Activated T-cell treated with anti-CD3 and anti-CD28 coated beads, Interleukin-2, amount 50 U/mL, for 4 hours (primary cell): ENCODE results near the gene DDX42. TPM values are rescaled to one million over a fixed set of nuclear protein-coding genes. Genes with fewer than 3 reads are reported as not detected.
"Not testable (repeated sequence)": the region's sequence is repeated elsewhere in the genome, so short reads cannot be mapped to it uniquely, and the experiment has no call there.

ENCODE experiments used
- ATAC-seq, 2 donors: fragments of 200-7000 bp; cut with Tn5 transposase; one replicate each; pipeline ENCODE4 v1.10.0; 2021
- DNase-seq: peaks from one replicate; pipeline ENCODE4 v3.0.0-alpha.2; 2020
- H3K27me3 Mint-ChIP-seq: one replicate; pipeline ENCODE4 v1.8.0; 2021; ENCODE audit warnings: low read depth, mixed read lengths
- H3K36me3 Mint-ChIP-seq: one replicate; pipeline ENCODE4 v1.8.0; 2022; ENCODE audit warnings: mixed read lengths; ENCODE audit not compliant: insufficient read depth
- H3K4me1 Mint-ChIP-seq: one replicate; pipeline ENCODE4 v1.8.0; 2021; ENCODE audit warnings: low read depth, mixed read lengths
- H3K4me3 Mint-ChIP-seq: one replicate; pipeline ENCODE4 v1.8.0; 2021; ENCODE audit warnings: mild to moderate bottlenecking, moderate library complexity, mixed read lengths
- H3K9me3 Mint-ChIP-seq: one replicate; pipeline ENCODE4 v1.8.0; 2021; ENCODE audit warnings: mixed read lengths
- total RNA-seq, 3 donors: library from RNA; stranded (reverse); gene quantifications; one replicate each; pipeline ENCODE4 v1.2.1, GENCODE V29; 2021

DDX42 gene
- total RNA-seq, 3 donors from 2014 or later: 95.1 to 112 (median 95.3) TPM

DNA sequence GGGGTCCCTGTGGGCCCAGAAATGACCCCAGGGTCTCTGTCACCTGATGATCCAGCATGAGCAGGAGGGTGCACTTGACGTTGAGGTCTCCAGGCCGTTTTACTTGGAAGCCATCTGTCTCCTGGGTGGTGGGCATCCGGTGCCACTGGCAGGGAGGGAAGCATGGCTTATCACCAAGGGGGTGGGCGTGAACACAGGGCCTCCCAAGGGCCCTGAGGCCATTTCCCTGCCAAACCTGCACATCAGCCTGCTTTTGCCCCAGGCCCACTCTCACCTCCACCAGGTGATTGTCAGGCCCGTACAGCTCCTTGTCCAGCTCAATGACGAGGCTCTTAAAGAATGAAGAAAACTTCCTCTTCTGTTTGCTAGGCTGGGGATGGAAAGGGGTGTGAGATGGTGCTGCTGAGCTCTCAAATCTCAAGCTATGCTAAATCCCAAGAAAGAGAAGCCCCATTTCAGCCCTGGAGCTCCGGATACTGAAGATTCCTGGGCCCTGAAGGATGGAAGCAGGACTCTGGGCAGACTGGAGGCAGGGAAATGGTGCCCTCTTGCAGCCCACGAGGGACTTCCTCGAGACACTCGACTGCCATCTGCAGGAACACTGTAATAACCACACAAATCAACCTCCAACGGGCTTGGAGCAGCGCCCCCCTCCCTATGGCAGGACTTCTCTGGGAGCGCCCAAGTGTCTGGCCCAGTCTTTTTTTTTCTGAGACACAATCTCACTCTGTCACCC, 60.6 kb downstream of the DDX42 start:
- peak; percentile 75 to 86 for ATAC-seq
- Mint-ChIP-seq H3K4me3 (no peak overlapping the region), H3K36me3 (peaks cover 40% of the 10 kb centered on the region), H3K9me3 (no peaks in the 10 kb centered on the region), H3K4me1 (peaks cover 62% of the 10 kb centered on the region), H3K27me3 (no peaks in the 10 kb centered on the region)
- peak; percentile 56 for DNase-seq

DNA sequence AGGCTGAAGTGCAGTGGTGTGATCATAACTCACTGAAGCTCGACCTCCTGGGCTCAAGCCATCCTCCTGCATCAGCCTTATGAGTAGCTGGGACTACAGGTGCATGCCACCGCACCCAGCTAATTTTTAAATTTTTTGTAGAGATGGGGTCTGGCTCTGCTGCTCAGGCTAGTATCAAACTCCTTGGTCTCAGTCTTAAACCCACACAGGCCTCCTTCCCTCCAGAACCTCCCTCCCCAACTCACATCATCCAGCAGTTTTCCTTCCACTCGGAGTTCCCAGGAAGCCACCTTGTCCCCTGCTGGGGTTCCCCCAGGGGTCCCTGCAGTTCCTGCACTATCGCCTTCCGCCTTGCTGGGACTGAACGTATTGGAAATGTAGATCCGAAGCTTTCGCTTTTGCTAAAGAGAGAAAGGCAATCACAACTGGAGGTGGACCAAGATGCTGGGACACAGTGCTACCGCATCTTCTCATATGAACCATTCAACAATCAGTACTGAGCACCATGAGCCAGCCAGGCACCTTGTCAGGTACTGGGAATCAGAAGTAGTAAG, 61.3 kb downstream of the DDX42 start:
- H3K4me1 Mint-ChIP-seq: peaks cover 56% of the 10 kb centered on the region
- H3K9me3 Mint-ChIP-seq: no peaks in the 10 kb centered on the region
- peaks cover 35% of the 10 kb centered on the region for H3K36me3 Mint-ChIP-seq
- no peaks in the 10 kb centered on the region for H3K27me3 Mint-ChIP-seq
- no peak overlapping the region for H3K4me3 Mint-ChIP-seq
- DNase-seq: no peak
- no peak for ATAC-seq

DNA sequence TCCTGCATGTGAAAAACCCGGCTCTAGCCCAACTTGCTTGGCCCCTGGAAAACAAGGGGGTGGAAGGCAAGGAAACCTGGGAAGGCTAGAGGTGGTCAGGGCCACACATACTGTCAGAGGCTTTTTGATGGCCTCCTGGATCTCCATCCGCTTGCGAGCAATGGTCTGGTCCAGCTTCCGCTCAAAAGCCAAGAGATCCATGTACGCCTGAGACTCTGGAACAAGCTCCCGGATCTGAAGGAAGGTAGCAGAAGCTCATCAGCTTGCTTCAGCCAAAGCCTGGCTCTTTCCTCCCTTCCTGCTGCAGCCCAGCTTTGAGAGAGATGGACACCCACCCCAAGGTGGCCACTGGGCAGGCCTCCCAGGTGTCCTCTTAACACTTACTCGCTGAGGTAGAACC, 62.8 kb downstream of the DDX42 start:
- no peaks in the 10 kb centered on the region for H3K27me3 Mint-ChIP-seq

DNA sequence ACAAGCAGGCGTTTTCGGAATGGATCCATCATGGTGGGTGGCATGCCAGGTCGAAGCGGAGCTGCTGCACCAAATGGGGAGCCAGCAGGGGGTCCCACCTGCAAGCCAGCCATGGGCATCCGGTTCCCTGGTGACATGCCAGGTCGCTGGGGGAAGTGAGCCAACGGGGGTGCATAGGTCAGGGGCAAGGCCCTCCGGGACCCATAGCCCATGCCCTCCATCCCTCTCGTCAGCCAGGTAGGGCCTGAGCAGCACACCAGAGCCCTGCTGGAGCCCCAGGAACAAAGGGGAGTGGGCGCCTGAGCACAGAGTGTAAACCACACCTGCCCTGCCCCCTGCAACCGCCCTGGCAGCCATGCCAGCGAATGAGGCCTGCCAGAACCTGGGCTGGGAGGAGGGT, 63.5 kb downstream of the DDX42 start:
- no peaks in the 10 kb centered on the region for H3K9me3 Mint-ChIP-seq
- no peak for DNase-seq
- no peak for ATAC-seq
- peaks cover 48% of the 10 kb centered on the region for H3K4me1 Mint-ChIP-seq
- H3K4me3 Mint-ChIP-seq: no peak overlapping the region
- no peaks in the 10 kb centered on the region for H3K27me3 Mint-ChIP-seq
- peaks cover 15% of the 10 kb centered on the region for H3K36me3 Mint-ChIP-seq

More for the DNA sequence above, 62.8 kb downstream of the DDX42 start:
- ATAC-seq (no peak), DNase-seq (no peak)
- H3K9me3 Mint-ChIP-seq: no peaks in the 10 kb centered on the region
- peaks cover 21% of the 10 kb centered on the region for H3K36me3 Mint-ChIP-seq
- peaks cover 54% of the 10 kb centered on the region for H3K4me1 Mint-ChIP-seq
- H3K4me3 Mint-ChIP-seq: no peak overlapping the region

DNA sequence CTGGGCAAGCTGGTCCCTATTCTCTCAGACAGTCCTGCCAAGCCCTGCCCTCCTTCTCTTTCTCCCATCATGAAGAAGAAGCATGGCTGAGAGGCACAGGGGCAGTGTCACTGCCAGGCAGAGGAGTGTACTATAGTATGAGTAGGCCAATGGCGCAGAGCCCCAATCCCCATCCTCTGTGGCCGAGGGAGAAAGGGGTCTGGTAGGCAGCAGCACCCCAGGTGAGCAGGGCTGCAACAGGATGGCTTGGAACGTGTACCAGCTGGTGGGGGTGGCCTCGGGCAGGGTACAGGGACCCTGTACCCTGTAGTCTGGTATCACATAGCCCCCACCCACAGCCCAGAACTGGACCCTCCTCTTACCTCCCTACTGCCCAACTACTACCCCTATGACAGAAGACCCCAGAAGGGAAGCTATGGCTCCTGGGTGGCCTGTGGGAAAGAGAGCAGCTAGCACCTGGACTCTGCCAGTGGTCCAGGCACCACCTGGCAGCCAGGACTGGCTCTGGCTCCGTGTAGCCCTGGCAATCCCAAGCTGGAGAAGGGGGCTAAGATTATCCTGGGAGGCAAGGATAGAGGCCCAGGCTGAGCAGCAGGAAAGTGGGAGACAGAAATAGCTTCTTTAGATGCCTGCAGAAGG, 64.1 kb downstream of the DDX42 start:
- Mint-ChIP-seq H3K4me1 (peaks cover 47% of the 10 kb centered on the region), H3K36me3 (peaks cover 15% of the 10 kb centered on the region), H3K27me3 (no peaks in the 10 kb centered on the region), H3K9me3 (no peaks in the 10 kb centered on the region), H3K4me3 (no peak overlapping the region)
- no peak for ATAC-seq
- no peak for DNase-seq

DNA sequence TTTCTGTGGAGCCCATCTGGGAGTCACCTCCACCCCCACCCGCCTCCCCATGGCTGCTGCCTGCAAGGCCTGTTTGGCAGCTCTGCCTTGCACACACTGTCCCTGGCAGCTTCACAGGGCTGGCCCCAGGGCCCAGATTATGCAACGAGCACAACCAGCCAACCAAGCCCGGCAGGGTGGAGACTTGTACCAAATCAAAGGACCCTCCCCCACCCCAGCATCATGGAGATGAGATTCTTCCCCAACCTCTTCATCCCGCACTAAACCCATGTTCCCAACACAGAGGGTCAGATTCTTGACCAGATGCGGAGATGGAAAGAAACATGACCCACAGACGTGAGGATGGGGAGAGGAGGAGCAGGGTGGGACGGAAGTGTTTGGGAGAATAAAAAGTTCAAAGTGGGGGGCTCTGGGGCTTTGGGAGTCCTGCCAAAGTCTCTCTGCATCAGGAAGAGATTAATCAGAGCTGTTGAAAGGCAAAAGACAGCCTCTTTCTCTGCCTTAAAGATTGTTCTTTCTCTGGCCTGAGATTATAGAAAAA, 64.7 kb downstream of the DDX42 start:
- H3K9me3 Mint-ChIP-seq: no peaks in the 10 kb centered on the region
- no peaks in the 10 kb centered on the region for H3K27me3 Mint-ChIP-seq
- peaks cover 45% of the 10 kb centered on the region for H3K4me1 Mint-ChIP-seq
- peak overlapping the region; percentile 43 for H3K4me3 Mint-ChIP-seq
- ATAC-seq (no peak), DNase-seq (no peak)
- peaks cover 11% of the 10 kb centered on the region for H3K36me3 Mint-ChIP-seq

DNA sequence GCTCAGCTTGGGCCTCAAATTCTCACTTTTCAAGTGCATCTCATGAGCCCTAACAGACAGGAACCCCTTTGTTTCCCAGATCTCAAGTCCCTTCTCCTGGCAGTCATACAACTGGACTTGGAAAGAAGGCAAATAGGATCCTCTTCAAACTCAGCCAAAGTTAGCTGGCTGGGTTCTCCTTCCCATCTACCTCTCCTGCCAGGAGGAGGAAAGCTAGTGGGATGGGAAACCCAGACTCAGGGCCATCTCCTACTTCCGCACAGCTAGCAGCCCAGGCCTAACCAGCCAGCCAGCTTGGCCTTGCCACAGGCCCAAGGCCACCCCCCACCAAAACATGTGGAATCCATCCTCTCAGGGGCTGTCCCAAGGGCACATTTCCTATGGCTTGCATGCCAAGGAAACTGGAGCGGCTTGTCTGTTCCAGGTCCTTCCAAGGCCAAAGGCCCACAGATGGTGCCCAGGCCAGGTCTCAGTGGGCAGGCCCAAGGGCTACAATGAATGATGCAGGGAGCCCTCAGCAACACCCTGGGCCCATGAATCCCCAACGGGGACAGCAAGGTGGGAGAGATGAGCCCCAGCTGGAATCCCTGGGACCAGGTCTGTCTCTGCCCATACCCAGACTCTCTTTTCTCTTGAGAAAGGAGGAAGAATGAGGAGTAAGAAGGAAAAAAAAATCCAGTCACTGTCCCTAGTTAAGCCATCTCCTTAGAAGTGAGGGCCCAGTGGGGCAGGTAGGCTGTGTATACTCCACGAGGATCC, 66.8 kb downstream of the DDX42 start:
- ATAC-seq (no peak), DNase-seq (no peak)
- Mint-ChIP-seq H3K27me3 (no peaks in the 10 kb centered on the region), H3K4me3 (peak overlapping the region; percentile 96), H3K36me3 (peaks cover 4% of the 10 kb centered on the region), H3K4me1 (peaks cover 38% of the 10 kb centered on the region), H3K9me3 (no peaks in the 10 kb centered on the region)

DNA sequence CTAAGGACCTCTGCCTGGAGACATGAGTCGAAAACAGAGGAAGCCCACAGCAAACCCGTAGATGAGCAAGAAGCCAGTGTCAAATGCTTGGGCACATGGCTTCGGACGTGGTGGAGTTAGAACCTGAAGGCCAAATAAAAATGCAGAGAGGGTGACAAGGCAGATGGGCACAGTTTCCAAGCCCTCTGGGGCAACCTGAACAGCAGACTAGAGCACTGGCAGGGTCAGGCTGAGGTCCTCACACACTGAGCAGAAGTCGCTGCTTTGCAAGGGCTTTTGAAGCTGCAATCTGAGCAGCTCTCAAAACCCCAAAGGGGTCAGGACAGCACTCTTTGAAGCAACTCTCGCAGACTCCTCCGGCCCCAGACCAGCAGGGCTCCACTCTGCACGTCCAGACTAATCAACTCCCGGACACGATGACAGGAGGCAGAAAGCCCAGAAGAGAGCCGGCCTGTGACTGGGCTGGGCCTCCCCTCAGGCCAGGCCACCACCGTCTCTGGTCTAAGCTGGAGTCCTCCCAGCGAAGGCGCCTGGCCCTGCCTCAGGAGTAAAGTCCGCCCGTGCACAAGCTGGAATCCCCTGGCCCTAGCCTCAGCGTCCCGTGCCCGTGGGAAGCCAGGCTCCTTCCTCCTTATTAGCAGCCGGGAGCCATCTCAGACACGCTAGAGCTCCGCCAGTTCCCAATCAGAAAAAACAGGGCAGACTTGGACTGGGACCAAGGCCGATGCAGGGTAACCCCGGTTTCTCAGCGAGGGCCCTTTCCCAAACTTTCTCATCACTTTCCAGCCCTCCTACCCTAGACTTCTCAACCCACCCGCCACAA, 67.6 kb downstream of the DDX42 start:
- peaks cover 38% of the 10 kb centered on the region for H3K4me1 Mint-ChIP-seq
- DNase-seq: no peak

DNA sequence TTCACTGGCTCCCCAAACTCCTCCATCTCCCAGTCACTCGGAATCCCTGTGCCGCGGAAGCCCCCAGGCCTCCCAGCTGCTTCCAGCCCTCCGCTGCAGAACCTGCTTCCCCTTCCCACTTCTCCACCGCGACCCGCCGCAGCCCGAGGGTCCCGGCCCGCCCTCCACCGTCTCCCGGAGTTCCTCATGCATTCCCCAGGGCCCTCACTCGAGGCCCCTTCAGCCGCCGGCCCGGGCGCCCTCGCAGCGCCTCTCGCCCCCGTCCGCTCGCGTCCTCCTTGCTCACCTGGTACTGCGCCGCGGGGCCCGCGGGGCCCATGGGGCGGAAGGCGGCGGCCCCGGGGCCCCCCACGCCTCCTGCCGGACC, 68.2 kb downstream of the DDX42 start:
- H3K9me3 Mint-ChIP-seq: no peaks in the 10 kb centered on the region
- peaks cover 38% of the 10 kb centered on the region for H3K4me1 Mint-ChIP-seq
- H3K27me3 Mint-ChIP-seq: no peaks in the 10 kb centered on the region
- H3K36me3 Mint-ChIP-seq: no peaks in the 10 kb centered on the region
- peak; percentile 51 for ATAC-seq
- H3K4me3 Mint-ChIP-seq: peak overlapping the region; percentile 96
- no peak for DNase-seq

More for the DNA sequence above, 67.6 kb downstream of the DDX42 start:
- H3K4me3 Mint-ChIP-seq: peak overlapping the region; percentile 96
- ATAC-seq: no peak
- peaks cover 3% of the 10 kb centered on the region for H3K36me3 Mint-ChIP-seq
- no peaks in the 10 kb centered on the region for H3K27me3 Mint-ChIP-seq
- no peaks in the 10 kb centered on the region for H3K9me3 Mint-ChIP-seq

DNA sequence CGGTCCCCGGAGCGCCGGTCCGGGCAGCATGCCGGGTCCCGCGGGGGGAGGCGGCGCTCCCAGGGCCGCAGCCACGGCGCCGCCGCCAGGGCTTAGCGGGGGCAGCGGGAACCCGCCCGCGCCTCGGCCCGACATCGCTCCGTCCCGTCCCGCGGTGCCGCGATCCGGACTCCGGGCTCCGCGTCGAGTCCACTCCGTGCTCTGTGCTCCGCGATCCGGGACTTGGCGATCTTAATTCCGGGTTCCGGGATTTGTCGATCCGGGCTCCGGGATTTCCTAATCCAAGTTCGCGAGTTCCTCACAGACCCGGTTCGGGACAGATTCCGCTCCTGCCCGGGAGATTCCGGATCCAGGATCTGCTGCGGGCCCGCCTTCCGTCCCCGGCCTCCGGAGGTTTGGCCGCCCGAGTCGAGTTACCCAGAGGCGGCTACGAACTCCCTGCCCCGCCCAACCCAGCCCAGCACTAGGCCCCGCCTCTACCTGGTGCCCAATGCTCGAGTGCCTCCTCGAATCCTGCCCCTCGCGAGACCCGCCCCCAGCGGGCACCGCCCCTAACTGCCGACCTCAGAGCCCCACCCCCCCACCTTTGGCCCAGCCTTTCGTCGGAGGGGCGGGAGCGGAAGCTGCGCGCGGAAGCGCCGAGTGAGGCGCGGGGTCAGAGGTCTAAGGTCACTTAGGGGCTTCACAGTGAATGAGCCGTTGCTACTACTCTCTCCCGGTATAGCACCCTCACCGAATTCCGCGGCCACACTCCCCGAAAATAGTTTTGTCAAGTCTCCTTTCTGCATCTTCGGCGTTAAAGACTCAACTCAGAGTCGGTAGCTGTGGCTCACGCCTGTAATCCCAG, 68.8 kb downstream of the DDX42 start, which contains the start of gene SMARCD2:
SMARCD2 (minus strand) TSS at position 146 of the 847 bp plus-strand sequence; CDS start at position 135, 11 bp downstream.
- DNase-seq (peak; percentile 99), ATAC-seq (peak; percentile 92)
- Mint-ChIP-seq H3K4me1 (peaks cover 39% of the 10 kb centered on the region), H3K4me3 (peak within 1 kb of the TSS; percentile 96), H3K36me3 (no peaks in the 10 kb centered on the region), H3K27me3 (no peaks in the 10 kb centered on the region), H3K9me3 (peaks cover under 1% of the 10 kb centered on the region)

DNA sequence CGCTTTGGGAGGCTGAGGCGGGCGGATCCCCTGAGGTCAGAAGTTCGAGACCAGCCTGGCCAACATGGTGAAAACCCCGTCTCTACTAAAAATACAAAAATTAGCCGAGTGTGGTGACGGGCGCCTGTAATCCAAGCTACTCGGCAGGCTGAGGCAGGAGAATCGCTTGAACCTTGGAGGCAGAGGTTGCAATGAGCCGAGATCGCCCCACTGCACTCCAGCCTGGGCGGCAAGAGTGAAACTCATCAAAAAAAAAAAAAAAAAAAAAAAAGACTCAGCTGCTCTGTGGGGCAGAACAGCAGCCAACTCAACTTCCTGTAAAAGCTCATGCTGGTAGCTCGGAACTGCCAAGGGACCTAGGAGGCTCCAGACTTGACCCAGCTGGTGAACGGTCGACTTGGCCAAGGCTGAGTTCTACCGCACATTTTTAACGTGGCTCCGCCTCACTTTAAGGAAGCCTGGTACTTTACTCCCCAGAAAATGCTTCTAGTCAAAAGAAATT, 69.5 kb downstream of the DDX42 start:
- peak overlapping the region; percentile 88 for H3K4me3 Mint-ChIP-seq
- H3K4me1 Mint-ChIP-seq: peaks cover 40% of the 10 kb centered on the region
- H3K9me3 Mint-ChIP-seq, H3K36me3 Mint-ChIP-seq, ATAC-seq, H3K27me3 Mint-ChIP-seq, DNase-seq: not testable (repeated sequence)

DNA sequence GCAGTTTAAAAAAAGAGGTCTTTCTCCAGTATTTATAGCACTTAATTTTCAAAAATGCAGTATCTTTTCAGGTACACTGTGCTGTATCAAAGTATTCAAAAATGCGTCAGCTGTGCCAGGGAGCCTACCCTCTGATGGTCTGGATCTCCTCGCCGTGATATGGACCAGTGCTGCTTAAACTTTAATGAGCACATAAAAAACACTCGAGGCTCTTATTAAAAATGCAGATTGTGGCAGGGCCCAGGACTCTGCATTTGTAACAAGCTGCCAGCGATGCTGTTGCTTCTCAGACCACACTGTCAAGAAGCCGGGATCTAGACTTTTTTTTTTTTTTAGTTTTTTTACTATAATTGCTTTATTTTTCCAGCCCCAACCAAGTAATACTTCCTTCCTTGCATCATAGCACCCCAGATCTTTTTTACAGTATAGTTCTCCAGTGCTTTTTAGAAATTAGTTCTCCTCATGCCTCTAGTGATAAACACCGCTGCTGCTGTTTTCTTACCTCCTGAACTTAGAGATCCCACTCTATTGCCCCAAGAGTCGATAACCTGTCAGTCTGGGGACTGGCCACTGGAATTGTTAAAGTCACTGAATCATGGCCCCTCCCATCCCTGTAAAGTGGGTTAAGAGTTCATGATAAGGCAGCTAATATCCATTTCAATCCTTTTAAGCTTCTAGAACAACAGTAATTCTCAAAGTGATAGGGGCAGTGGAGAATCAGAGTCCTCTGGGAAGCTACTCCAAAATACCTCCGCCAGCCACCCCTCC, 70.1 kb downstream of the DDX42 start:
- DNase-seq (no peak), ATAC-seq (no peak)
- peak overlapping the region; percentile 88 for H3K4me3 Mint-ChIP-seq
- peaks cover 9% of the 10 kb centered on the region for H3K9me3 Mint-ChIP-seq
- peaks cover 39% of the 10 kb centered on the region for H3K4me1 Mint-ChIP-seq
- no peaks in the 10 kb centered on the region for H3K27me3 Mint-ChIP-seq
- no peaks in the 10 kb centered on the region for H3K36me3 Mint-ChIP-seq
